Inferior parietal cortex (tissue), 1 donor: ENCODE data around the gene UBE2B.
"Not testable (repeated sequence)": the region's sequence is repeated elsewhere in the genome, so short reads cannot be mapped to it uniquely, and the experiment has no call there.

ENCODE experiments used
- DNase-seq: peaks from one replicate; pipeline ENCODE4 v3.0.0-alpha.2; 2016; ENCODE audit errors: extremely low spot score

UBE2B gene

DNA sequence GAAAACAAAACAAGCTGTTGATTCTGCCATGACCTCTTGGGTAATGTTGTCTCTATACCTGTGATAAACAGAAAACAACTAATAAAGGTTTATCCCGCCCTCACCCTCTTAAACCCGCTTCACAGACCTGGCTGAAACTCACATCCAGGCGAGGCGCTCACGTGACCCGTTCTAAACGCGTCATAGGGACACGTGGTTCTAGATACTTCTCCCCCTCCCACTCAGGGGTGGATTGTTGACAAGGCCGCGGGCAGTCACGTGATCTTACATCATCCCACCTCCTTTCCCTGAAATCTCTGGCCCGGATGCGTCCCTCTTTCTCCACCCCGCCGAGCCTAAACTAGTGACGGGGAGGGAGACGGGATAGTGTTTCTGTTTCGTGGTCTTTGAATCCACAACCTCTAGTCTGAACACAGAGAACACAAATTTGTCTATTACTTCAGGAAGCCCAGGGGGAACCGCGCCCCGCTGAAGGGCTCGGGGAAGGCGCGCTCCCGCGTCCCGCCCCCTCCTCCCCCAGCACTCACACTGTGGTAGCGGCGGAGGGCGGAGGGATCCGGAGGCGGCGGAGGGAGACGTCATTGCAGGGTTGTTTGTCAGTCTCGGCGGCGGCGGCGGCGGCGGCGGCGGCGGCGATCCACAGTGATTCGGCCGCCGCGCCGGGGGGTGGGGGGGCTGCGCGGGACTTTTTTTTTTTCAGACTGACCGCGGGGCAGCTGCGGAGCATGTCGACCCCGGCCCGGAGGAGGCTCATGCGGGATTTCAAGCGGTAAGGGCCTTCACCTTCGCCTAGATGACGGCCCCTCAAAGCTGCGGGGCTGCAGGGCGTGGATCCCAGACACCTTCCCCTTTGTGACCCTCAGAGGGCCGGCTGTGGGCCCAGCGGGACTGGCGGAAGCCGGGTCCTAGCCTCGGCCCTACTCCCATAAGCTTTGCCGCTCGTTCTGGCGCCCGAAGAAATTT lies at the start of gene UBE2B:
TSS of gene UBE2B (plus strand) at position 699 of the 963 bp plus-strand sequence. CDS start at position 726, 27 bp downstream.
- peak; percentile 99 for DNase-seq

DNA sequence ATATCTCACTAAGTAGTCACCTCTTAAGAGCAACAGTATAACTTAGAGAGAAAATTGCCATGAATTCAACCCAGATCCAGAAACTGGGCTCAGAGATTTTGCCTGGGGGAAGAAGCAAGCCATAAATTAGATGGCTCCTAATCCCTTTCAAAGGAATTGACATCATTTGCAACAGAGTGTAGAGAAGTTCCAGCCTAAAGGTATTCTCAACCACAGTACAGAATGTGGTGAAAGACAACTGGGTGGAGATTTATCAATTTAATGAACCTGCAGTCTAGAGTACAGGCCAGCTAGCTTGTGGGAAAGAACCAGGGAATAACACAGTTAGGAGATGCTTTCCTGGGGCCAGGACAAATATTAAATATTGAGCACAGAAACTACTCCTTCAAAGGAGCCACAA lies 44.0 kb upstream of the UBE2B start:
- no peak for DNase-seq

DNA sequence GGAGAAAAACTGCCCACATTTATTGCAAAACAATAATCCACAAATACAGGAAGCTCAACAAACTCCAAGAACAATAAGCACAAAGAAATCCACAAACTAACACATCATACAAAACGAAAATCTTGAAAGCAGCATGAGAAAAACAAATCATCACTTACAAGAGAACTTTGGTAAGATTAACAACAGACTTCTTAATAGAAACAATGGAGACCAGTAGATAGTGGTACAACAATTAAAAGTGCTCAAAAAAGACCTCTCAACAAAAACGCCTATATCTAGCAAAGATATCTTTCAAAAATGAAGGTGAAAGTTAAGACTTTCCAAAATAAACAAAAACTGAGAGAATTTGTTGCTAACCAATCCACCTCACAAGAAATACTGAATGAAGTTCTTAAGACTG lies 42.8 kb upstream of the UBE2B start:
- no peak for DNase-seq

DNA sequence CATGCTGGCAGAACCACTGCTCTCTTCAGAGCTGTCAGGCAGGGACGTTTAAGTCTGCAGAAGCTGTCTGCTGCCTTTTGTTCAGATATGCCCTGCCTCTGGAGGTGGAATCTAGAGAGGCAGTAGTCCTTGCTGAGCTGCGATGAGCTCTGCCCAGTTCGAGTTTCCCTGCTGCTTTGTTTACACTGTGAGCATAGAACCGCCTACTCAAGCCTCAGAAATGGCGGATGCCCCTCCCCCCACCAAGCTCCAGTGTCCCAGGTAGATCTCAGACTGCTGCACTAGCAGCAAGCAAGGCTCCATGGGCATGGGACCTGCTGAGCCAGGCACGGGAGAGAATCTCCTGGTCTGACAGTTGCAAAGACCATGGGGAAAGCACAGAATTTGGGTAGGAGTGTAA lies 34.5 kb upstream of the UBE2B start:
- not testable (repeated sequence) for DNase-seq

DNA sequence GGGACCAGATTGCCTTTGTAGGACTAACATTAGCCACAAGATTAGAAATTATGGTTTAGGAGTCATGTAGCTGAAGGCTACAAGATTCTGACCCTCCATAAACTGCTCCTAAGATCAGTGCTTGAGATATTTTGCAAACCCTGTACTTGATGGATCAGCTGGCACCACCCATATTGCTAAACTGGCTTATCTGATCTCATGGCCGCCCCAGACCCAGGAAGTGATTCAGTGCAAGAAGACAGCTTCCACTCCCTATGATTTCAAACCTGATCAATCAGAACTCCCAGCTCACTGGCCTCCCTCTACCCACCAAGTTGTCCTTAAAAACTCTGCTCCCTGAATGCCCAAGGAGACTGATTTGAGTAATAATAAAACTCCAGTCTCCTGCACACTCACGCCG lies 27.9 kb upstream of the UBE2B start:
- not testable (repeated sequence) for DNase-seq

DNA sequence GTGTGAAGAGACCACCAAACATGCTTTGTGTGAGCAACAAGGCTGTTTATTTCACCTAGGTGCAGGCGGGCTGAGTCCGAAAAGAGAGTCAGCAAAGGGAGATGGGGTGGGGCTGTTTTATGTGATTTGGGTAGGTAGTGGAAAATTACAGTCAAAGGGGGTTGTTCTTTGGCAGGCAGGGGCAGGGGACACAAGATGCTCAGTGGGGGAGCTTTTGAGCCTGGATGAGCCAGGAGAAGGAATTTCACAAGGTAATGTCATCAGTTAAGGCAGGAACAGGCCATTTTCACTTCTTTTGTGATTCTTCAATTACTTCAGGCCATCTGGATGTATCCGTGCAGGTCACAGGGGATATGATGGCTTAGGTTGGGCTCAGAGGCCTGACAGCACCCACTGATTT lies 25.9 kb upstream of the UBE2B start:
- DNase-seq, result not testable (repeated sequence)

DNA sequence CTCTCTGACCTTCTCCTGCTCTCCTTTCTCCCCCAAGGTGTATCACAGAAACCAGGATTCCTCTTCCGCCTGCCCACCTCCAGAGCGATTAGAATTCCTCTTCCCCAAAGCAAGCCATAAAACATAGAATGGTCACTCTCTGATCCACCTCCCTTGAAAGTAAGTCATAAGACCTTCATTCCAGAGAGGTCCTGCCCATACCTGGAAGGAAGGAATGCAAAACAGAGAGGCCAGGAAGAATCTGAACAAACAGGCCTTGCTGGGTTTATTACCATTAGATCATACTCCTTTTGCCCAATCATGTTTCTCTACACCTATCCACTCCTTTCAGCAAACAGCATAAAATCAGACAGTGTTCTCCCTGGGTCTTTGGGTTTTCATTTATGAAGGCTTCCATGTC lies 25.4 kb upstream of the UBE2B start:
- no peak for DNase-seq

DNA sequence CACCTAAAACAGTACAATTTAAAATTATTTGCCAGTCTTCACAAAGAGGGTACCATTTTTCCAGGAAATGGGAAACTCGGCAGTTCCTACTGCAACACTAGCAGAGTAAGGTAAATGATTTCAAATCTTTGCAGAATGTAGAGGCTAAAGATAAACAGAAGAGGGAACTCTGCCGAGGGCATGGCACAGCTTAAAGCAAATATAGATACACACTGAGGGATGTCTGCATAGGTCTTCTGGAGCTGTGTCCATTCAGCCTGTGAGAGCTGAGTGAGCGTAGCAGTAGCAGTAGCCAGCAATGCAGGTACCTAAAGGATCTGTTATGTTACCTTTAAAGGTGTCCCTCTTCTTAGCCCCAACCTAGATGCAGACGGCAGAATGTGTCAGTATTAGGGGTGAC lies 21.9 kb upstream of the UBE2B start:
- no peak for DNase-seq

DNA sequence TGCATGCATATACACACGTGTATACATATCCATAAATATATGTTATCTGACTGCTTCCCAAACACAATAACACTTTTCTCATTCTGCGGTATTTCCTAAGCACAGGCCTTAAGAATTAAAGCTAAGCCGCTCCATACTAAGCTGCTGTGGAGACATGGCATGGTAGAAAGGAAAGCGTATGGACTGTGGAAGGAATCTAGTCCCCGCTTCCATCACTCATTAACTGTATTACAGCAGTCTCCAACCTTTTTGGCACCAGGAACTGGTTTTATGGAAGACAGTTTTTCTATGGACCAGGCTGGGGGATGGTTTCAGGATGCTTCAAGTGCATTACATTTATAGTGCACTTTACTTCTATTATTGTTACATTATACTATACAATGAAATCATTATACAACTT lies 15.7 kb upstream of the UBE2B start:
- no peak for DNase-seq

DNA sequence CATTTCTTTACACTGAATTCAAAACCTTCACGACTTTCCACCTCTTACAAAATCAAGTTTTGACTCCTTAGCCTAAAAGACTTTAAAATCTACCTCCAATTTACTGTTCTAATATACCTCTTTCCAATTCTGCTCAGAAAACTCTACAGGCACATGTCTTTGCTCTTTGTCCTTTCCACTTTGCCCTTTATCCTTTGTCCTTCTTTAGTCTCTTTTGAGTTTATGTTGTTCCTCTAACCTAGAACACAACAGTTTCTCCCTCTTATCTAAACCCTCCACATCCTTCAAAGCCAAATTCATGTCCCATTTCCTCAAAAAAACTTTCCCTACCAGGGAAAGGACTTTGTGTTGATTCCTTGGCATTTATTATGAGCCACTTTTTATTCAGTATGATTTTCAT lies 5.8 kb upstream of the UBE2B start:
- no peak for DNase-seq

DNA sequence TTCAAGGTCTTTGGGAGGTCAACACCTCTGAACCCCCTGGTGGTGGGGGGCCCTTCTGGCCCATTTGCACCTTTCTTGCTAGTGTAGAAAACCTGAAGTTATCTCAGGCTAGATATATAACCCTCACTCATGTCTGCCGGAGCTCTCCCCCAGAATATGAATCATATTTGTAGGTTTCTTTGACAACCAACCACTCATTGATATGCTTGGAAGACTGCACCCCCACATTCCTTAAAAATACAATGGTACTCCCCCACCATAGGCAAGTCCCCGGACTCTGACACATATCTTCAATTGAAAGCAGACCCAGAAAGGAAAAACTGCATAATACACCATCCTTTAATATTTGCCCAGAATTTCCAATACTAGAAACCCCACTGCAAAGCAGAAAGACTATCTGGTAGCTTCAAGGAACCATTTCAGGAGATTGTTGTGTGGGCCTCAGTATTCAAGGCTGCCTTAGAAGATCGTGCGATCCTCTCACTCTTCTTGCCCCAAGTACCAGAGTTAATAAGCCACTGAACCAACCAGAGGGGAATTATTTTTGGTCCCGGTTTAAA lies 978 bp upstream of the UBE2B start:
- DNase-seq, result no peak

DNA sequence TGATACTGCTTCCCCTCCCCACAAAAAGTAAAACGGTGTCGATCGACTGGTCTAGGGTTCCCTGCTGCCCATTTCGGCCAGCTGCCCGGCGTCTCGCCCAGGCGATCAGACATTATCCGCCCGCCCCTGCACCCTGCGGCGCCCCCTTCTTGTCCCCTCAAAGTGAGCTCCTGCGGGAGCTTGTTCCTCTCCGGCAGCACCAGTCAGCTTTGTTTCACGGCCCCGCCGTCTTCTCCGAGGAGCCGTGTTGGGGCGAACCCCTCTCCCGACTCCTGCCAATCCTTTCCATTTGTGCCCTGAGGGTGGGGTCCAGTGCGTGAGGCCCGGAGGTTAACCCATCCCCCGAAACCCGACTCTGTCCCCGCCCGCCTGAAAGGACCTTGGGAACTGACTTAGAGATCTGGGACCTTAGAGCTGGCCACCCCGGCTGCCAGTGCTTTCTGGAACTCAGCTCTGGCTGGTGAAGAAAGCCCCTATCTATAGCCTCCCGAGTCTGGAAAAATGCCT lies 518 bp downstream of the UBE2B start:
- peak; percentile 20 for DNase-seq

DNA sequence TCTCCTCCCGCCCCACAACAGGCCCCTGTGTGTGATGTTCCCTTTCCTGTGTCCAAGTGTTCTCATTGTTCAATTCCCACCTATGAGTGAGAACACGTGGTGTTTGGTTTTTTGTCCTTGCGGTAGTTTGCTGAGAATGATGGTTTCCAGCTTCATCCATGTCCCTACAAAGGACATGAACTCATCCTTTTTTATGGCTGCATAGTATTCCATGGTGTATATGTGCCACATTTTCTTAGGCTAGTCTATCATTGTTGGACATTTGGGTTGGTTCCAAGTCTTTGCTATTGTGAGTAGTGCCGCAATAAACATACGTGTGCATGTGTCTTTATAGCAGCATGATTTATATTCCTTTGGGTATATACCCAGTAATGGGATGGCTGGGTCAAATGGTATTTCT lies 2.3 kb downstream of the UBE2B start:
- not testable (repeated sequence) for DNase-seq

DNA sequence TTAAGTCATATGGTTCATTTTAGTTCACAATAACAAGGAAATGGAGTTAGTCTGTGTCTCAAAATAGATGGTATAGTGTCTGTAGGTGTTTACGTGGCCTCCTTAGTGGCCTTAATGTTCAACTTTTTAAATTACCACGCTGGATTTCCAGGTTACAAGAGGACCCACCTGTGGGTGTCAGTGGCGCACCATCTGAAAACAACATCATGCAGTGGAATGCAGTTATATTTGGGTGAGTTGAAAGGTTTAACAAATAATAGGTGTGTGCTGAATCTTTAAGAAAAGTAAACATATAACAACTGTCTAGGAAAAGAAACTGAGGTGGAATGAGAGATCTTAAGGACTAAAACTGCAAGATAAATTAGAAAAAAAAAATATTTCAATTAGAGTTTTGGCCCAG lies 2.9 kb downstream of the UBE2B start:
- DNase-seq, result no peak

DNA sequence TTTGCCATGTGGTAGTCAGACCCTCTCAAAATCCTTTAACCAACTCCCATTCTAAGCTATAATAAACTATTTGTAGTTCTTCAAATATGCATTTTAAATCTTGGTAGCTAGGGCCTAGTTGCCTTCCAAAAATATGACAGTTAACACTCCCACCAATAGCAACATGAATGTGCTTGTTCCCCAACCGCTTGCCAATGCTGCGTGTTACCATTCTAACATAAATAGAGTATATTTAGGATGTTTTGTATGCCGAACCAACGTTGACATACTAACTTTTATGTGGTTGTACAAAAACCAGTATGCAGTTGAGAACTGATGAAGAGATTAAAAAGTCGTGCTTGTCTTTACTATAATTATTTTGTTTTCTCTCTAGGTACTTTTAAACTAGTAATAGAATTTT lies 9.0 kb downstream of the UBE2B start:
- no peak for DNase-seq

DNA sequence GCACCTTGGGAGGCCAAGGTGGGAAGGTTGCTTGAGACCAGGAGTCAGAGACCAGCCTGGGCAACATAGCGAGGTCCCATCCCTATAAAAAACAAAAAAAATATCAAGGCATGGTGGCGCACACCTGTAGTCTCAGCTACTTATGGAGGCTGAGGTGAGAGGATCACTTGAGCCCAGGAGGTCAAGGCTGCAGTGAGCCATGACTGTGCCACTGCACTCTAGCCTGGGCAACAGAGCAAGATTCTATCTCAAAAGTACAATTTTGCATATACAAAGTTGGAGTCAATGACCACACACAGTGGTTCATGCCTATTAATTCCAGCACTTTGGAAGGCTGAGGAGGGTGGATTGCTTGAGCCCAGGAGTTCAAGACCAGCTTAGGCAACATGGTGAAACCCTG lies 10.8 kb downstream of the UBE2B start:
- DNase-seq, result not testable (repeated sequence)

DNA sequence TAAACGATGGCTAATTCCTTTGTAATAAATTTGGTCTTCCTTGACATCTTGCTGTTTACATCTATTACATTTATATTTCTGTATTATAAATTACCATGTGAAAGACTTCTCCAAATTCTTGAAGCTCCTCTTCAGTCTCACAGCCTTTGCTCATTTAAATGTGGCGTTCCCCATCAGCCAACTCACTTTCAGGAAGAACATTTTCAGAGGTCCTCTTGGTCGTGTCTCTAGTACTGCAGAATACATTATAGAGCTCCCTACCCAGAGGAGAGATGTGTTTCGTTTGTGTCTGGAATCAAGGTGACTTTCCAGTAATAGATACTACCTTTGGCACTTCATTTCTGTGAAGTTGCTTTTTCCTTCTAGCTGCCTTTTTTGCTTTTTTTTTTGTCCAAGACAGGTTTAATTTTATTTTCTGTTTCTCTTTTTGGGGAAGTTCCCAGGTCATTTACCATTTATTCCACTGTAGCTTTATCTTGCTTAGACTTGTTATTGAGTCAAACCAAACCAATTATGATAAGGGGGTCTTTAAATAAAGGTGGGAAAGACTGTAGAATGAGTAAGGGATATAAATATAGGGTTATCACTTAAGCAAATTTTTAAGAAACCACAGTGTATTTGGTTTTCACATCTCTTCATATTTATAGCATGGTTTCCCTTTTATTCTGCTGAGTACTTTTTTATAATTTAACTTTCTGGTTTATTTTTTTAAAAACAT lies 12.8 kb downstream of the UBE2B start:
- no peak for DNase-seq

DNA sequence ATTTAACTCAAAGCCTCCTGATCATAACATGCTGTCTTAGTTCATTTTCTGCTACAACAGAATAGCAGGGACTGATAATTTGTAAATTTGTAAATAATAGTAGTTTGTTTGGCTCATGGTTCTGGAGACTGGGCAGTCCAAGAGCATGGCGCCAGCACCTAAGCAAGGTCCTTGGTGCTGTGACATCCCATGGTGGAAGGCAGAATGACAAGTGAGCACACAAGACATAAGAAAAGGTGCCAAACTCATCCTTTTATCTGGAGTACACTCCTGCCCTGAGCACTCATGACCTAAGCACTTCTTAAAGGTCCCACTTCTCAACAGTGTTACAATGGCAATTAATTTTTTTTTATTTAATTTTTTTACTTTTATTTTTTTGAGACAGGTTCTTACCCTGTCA lies 16.1 kb downstream of the UBE2B start:
- DNase-seq, result no peak

DNA sequence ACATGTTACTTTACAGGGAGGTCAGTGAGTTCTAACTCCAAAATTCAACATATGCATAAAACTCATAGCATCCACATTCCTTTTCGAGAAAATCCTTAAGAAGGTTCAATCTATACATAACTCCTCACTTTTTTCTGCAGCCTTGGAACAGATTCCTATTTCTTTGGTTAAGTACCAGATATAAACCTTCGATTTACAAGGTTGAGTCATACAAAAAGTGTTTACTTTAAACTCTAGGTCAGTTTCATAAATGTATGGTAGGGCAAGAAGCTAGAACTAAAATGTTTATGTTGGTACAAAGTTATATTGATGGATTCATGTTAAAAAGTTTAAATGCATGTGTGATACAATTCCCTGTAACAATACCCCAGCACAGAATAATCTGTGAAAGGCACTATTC lies 20.9 kb downstream of the UBE2B start:
- DNase-seq, result no peak

DNA sequence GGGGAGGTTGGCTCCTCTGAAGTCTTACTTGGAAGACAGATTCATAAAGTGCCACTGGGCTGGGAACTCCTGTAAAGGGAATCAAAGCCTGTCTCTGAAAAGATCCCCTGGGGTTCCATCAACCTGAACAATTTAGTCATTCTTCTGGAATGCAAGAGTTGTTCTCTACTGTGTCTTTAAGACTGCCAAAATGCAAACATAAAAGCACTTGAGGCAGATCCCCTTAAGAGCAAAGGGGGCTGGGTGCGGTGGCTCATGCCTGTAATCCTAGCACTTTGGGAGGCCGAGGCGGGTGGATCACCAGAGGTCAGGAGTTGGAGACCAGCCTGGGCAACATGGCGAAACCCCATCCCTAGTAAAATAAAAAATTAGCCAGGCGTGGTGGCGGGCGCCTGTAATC lies 23.6 kb downstream of the UBE2B start:
- no peak for DNase-seq

DNA sequence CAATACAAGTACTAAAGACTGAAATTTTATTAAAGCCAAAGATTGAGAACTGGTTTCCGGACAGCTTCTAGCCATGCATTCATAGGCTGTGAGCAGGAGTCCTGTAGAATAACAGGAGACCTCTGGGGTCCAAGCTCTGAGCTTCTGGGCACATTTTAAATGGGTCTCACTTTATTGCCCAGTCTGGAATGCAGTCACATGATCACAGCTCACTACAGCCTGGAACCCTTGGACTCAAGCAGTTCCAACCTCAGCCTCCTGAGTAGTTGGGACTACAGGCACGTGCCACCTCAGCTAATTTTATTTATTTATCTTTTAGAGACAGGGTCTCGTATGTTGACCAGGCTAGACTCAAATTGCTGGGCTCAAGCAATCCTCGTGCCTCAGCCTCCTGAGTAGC lies 24.9 kb downstream of the UBE2B start:
- DNase-seq, result no peak

DNA sequence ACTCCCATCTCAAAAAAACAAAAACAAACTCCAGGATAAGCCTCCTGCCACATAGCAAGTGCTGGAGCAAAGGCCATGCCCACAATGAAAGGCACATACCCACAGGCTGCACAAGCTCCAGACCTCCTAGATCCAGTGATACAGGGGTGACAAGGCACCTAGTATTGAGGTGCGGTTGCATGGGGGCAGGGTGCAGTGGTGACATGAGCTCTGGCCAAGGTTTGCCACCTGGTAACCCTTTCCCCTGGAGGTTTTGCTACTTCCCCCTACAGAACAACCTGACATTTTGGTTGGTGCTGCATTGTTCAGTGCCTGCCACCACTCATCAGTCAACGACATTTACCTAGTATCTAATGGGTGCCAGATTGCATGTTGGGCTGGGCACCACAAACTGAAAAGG lies 25.8 kb downstream of the UBE2B start:
- DNase-seq, result no peak
